Smooth muscle cell (in vitro differentiated cells): ENCODE data around the gene LAMA2. TPM values are rescaled to one million over a fixed set of nuclear protein-coding genes. Genes with fewer than 3 reads are reported as not detected.
"Not testable (repeated sequence)": the region's sequence is repeated elsewhere in the genome, so short reads cannot be mapped to it uniquely, and the experiment has no call there.

Experiments used
- DNase-seq: peaks from one replicate; lab custom pipeline; 2025; ENCODE audit not compliant: unreplicated experiment; lab: John Stamatoyannopoulos, UW
- H2AFZ ChIP-seq: fragments of 200-600 bp; sonication (generic); 2 replicates; pipeline ENCODE4 v1.6.0; 2016; ENCODE audit warnings: antibody characterized with exemption, low read depth, mild to moderate bottlenecking
- H3F3A ChIP-seq: fragments of 200-600 bp; sonication (generic); 2 replicates; pipeline ENCODE4 v1.6.0; 2017; ENCODE audit warnings: antibody characterized with exemption, low read depth
- H3K27ac ChIP-seq: fragments of 200-600 bp; sonication (generic); 2 replicates; pipeline ENCODE4 v1.5.1; 2016; ENCODE audit warnings: low read depth, mild to moderate bottlenecking
- H3K27me3 ChIP-seq: fragments of 200-600 bp; sonication (generic); 2 replicates; pipeline ENCODE4 v1.6.1; 2016; ENCODE audit warnings: low read depth, mild to moderate bottlenecking
- H3K36me3 ChIP-seq: fragments of 200-600 bp; sonication (generic); 2 replicates; pipeline ENCODE4 v1.5.1; 2016; ENCODE audit warnings: low read depth
- H3K4me1 ChIP-seq: fragments of 200-600 bp; sonication (generic); 2 replicates; pipeline ENCODE4 v1.5.1; 2016; ENCODE audit warnings: low read depth
- H3K4me2 ChIP-seq: fragments of 200-600 bp; sonication (generic); 2 replicates; pipeline ENCODE4 v1.6.0; 2016; ENCODE audit warnings: mild to moderate bottlenecking
- H3K4me3 ChIP-seq: fragments of 200-600 bp; sonication (generic); 2 replicates; pipeline ENCODE4 v1.5.1; 2016; ENCODE audit warnings: mild to moderate bottlenecking
- H3K79me2 ChIP-seq: fragments of 200-600 bp; sonication (generic); 2 replicates; pipeline ENCODE4 v1.6.0; 2016; ENCODE audit warnings: low read depth, mild to moderate bottlenecking
- H3K9ac ChIP-seq: fragments of 200-600 bp; sonication (generic); 2 replicates; pipeline ENCODE4 v1.6.0; 2016; ENCODE audit warnings: low read depth
- H3K9me3 ChIP-seq: fragments of 200-600 bp; sonication (generic); replicated peaks from 2 replicates; pipeline ENCODE4 v1.5.1; 2016; ENCODE audit warnings: low read depth
- H4K20me1 ChIP-seq: fragments of 200-600 bp; sonication (generic); 2 replicates; pipeline ENCODE4 v1.6.0; 2016; ENCODE audit warnings: low read depth
- WGBS: methylation state at CpG from one replicate; pipeline ENCODE4 v1.1.7; 2016; ENCODE audit warnings: low lambda C conversion rate; 5-methylcytosine and 5-hydroxymethylcytosine counted together
- polyA plus RNA-seq: library from polyadenylated mRNA; unstranded; fragments of >200 nt; fragmentation: Nextera tagmentation; extraction: Ambion mirVana; gene quantifications from 2 replicates; pipeline ENCODE4 v1.2.1, GENCODE V29; 2016
- total RNA-seq: library from RNA; depleted of rRNA; stranded (reverse); fragments of >200 nt; gene quantifications from 2 replicates; pipeline ENCODE4 v1.2.3, GENCODE V29; 2014
- TF ChIP-seq, protein P1 (sequence below): fragments of 200-600 bp; sonication (generic); IDR thresholded peaks from 2 replicates; pipeline ENCODE4 v1.5.1; 2017; ENCODE audit warnings: borderline replicate concordance, mild to moderate bottlenecking, antibody characterized with exemption; ENCODE audit not compliant: insufficient read depth, poor library complexity, severe bottlenecking

The LAMA2 gene
- total and polyA plus RNA-seq, 2 experiments from 2014 or later: 21.7 to 92.9 TPM

DNA sequence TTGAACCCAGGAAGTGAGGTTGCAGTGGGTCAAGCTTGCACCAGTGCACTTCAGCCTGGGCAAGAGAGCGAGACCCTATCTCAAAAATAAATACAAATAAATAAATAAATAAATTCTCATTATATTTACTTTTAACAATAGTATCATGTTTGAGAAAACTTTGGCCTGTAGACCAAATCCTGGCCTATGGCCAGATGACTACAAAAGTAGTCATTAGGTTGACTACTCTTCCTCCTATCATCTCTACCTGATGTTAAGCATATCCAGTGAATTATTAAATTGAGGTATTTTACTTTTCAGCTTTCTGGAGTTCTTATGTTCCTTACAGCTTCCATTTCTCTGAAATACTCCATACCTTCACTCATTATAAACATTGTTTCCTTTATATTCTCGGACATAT is 280.6 kb downstream of the LAMA2 start:
- DNase-seq: no peak
- WGBS: 97% methylated on average over 2 of the region's 2 CpGs
- H3K9me3 ChIP-seq: no peaks in the 10 kb centered on the region
- no peaks in the 10 kb centered on the region for H3K79me2 ChIP-seq
- no peaks in the 10 kb centered on the region for H3K27me3 ChIP-seq
- no peak overlapping the region for H3K27ac ChIP-seq
- H3K4me2 ChIP-seq: no peak overlapping the region
- no peak overlapping the region for H3K9ac ChIP-seq
- no peaks in the 10 kb centered on the region for H3K4me1 ChIP-seq
- no peaks in the 10 kb centered on the region for H4K20me1 ChIP-seq
- no peak overlapping the region for H3K4me3 ChIP-seq
- no peaks in the 10 kb centered on the region for H3F3A ChIP-seq
- no peak overlapping the region for H2AFZ ChIP-seq
- H3K36me3 ChIP-seq: peaks cover 11% of the 10 kb centered on the region
- TF ChIP-seq, protein P1, sequence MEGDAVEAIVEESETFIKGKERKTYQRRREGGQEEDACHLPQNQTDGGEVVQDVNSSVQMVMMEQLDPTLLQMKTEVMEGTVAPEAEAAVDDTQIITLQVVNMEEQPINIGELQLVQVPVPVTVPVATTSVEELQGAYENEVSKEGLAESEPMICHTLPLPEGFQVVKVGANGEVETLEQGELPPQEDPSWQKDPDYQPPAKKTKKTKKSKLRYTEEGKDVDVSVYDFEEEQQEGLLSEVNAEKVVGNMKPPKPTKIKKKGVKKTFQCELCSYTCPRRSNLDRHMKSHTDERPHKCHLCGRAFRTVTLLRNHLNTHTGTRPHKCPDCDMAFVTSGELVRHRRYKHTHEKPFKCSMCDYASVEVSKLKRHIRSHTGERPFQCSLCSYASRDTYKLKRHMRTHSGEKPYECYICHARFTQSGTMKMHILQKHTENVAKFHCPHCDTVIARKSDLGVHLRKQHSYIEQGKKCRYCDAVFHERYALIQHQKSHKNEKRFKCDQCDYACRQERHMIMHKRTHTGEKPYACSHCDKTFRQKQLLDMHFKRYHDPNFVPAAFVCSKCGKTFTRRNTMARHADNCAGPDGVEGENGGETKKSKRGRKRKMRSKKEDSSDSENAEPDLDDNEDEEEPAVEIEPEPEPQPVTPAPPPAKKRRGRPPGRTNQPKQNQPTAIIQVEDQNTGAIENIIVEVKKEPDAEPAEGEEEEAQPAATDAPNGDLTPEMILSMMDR: no peak

DNA sequence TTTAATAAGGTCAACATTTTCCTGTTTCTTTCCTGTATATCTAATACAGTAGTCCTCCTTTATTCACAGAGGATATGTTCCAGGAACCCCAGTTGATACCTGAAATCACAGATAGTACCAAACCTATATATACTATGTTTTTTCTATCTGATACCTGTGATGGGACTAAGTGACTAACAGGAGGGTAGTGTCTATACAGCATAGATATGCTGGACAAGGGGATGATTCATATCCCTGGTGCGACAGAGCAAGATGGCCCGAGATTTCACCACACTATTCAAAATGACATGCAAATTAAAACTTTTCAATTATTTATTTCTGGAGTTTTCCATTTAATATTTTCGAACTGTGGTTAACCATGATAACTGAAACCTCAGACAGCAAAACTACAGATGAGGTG is 281.1 kb downstream of the LAMA2 start:
- TF ChIP-seq, protein P1: no peak
- no peak for DNase-seq
- Histone ChIP-seq H3K4me3 (no peak overlapping the region), H3K79me2 (no peaks in the 10 kb centered on the region), H3K4me2 (no peak overlapping the region), H3K9me3 (no peaks in the 10 kb centered on the region), H3K27ac (no peak overlapping the region), H2AFZ (no peak overlapping the region), H3K9ac (no peak overlapping the region), H3F3A (no peaks in the 10 kb centered on the region), H3K27me3 (no peaks in the 10 kb centered on the region), H4K20me1 (no peaks in the 10 kb centered on the region), H3K36me3 (peaks cover 11% of the 10 kb centered on the region), H3K4me1 (no peaks in the 10 kb centered on the region)
- 99% methylated on average over 3 of the region's 3 CpGs for WGBS

DNA sequence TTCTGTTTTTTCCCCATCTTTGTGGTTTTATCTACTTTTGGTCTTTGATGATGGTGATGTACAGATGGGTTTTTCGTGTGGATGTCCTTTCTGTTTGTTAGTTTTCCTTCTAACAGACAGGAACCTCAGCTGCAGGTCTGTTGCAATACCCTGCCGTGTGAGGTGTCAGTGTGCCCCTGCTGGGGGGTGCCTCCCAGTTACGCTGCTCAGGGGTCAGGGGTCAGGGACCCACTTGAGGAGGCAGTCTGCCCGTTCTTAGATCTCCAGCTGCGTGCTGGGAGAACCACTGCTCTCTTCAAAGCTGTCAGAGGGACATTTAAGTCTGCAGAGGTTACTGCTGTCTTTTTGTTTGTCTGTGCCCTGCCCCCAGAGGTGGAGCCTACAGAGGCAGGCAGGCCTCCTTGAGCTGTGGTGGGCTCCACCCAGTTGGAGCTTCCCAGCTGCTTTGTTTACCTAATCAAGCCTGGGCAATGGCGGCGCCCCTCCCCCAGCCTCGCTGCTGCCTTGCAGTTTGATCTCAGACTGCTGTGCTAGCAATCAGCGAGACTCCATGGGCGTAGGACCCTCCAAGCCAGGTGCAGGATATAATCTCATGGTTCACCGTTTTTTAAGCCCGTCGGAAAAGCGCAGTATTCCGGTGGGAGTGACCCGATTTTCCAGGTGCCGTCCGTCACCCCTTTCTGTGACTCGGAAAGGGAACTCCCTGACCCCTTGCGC is 289.5 kb downstream of the LAMA2 start:
- not testable (repeated sequence) for H3F3A ChIP-seq, H3K27ac ChIP-seq, H3K9ac ChIP-seq, H3K4me1 ChIP-seq, H3K9me3 ChIP-seq, H2AFZ ChIP-seq, DNase-seq, H3K36me3 ChIP-seq, H4K20me1 ChIP-seq, H3K27me3 ChIP-seq, H3K79me2 ChIP-seq
- WGBS: 44% methylated on average over 20 of the region's 20 CpGs
- Histone ChIP-seq H3K4me3 (peak overlapping the region; percentile 35), H3K4me2 (peak overlapping the region; percentile 47)

DNA sequence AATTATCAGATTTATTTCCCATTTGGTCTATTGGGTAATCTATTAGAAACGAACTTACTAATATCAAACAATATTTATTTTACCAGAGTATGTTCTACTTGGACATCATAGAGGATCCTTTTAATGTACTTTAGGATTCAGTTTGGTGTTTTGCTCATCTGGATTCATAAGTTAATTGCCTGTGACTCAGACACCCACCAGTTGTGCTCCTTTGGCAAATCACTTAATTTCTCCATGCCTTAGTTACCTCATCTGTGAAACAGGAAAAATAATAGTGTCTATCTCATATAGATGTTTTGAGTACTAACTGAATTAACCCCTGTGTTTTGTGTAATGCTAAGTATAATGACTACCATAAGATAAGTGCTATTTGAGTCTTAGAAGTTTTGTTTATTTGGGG is 292.1 kb downstream of the LAMA2 start:
- Histone ChIP-seq H3K27ac (no peak overlapping the region), H3K27me3 (no peaks in the 10 kb centered on the region), H3K9ac (no peak overlapping the region), H3K4me2 (no peak overlapping the region), H3K36me3 (peaks cover 4% of the 10 kb centered on the region), H3K9me3 (no peaks in the 10 kb centered on the region), H2AFZ (no peak overlapping the region), H3F3A (no peaks in the 10 kb centered on the region), H3K4me1 (no peaks in the 10 kb centered on the region), H3K4me3 (no peak overlapping the region), H4K20me1 (no peaks in the 10 kb centered on the region), H3K79me2 (no peaks in the 10 kb centered on the region)
- 94% methylated on average over 1 of the region's 1 CpG for WGBS
- TF ChIP-seq, protein P1: no peak
- DNase-seq: no peak
